Skin of body (tissue), 3 donors: ENCODE measurements around the gene BCLAF3. TPM values are rescaled to one million over a fixed set of nuclear protein-coding genes. Genes with fewer than 3 reads are reported as not detected.

ENCODE experiments used
- DNase-seq: peaks from one replicate; lab custom pipeline; 2025; lab: John Stamatoyannopoulos, UW
- small RNA-seq: library from RNA; depleted of rRNA; stranded (forward); fragments of <200 nt; gene quantifications from one replicate; pipeline ENCODE3, GENCODE V24; 2014; ENCODE audit warnings: low replicate concordance
- total RNA-seq: library from RNA; depleted of rRNA; stranded (reverse); fragments of >200 nt; gene quantifications from one replicate; pipeline ENCODE4 v1.2.3, GENCODE V29; 2014

BCLAF3 gene
- total RNA-seq, 1 donor from 2014 or later, result 11.1 TPM

GRCh38 chrX:19968276-19968675, 22.6 kb downstream of the BCLAF3 start:
- DNase-seq, result no peak

- no peak for DNase-seq
These were observed 24.8 kb downstream of the BCLAF3 start for GRCh38 chrX:19966056-19966455.

DNA sequence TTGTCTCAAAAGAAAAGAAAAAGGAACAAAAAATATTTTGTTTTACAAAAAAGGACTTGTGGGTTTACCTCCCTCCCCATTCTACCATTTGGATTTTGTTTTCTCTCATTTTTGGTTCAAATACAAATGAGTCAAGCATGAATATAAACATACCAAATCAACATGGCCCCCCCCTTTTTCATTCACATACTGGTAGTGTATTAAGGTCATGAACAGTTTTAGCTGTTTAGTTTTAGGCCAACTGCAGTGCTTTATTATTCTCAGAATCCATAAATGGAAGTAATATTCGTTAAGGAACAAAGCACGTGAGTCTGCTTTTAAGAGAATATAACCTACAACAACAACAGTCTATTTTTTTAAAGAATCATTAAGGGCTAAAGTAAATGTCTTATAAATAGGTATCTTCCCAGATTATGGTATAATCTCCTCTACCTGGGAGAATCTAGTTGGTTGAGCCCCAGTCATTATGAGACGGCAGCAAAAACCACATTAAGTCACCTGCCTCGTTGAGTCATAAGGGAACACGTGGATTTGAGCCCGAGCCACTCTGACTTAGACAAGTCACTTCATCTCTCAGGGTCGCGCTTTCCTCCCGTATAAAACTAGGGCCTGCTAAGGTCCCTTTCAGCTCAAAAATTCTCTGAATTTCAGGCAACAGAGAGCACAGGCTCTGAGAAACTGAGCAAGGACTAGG, 26.7 kb downstream of the BCLAF3 start:
- no peak for DNase-seq

DNA sequence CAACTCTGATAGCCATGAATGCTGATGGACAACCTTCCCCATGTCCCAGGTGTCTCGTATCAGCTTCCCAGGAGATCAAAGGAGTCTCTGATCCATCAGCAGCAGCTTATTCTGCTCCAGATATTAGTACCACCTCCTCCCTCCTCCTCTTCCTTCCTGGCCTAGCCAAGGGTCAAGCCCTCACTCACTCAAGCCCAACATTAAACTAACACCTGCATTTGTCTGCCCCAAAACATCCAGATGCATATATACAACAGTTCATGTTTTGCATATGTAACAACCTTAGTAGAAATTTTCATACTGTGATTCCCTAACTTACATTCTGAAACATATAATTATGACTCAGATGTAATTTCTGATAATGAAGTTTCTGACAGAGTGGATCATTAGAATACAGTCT, 29.9 kb downstream of the BCLAF3 start:
- no peak for DNase-seq

DNA sequence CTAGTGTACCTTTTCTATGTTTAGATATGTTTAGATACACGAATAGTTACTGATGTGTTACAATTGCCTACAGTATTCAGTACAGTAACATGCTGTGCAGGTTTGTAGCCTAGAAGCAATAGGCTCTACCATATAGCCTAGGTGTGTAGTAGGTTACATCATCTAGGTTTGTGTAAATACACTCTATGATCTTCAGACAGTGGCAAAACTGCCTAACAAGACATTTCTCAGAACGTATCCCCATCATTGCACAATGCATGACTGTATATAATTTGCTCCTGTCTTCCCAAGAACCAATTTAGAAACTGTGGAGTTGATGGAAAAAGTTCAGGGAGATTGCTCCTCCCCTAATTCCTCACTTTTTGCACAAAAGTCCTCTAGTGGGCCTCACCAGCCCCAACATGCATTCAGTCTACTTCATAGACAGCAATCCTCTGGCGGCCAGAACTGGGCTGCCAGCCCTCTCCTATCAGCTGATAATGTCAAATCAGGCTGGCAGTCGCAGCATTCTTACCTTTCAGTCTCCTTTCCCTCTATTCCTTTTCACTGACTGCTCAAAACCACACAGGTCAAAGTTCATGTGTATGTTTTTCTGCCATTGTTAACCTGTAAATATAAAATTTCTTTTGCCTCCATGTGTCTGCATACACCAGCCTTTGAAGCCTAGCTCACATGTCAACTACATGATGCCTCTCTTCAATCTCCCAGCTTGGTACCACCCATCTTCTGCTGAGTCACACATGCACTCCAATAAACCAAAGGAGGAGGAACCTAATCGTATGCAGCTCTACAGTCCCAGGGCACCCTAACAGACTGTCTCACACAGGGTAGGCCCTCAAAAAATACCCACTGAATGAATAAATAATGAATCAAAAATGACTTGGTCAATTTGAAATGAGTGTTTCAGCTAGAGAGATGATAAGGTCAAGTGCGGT, 32.0 kb downstream of the BCLAF3 start:
- no peak for DNase-seq

- DNase-seq, result no peak
These were observed 33.9 kb downstream of the BCLAF3 start for GRCh38 chrX:19956923-19957322.

- no peak for DNase-seq
These were observed 34.6 kb downstream of the BCLAF3 start for GRCh38 chrX:19956306-19956705.

DNA sequence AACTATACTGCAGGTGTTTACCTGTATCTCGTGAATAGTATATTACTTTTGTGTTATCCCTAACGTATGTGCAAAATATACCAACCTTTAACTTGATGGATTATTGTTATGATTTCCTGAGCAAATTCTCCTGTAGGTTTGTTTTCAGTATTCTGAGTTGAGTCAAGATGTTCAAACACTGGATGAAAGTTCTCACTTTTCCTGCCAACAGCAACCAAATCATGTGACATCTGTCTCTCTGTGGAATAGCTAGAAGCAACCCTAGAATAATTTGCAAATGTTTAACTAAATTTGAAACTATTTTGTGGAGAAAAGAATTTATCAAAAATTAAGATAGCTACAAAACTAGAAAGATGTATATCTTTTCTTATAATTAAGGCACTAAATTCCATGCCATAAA, 35.6 kb downstream of the BCLAF3 start:
- DNase-seq, result peak; percentile 14

DNA sequence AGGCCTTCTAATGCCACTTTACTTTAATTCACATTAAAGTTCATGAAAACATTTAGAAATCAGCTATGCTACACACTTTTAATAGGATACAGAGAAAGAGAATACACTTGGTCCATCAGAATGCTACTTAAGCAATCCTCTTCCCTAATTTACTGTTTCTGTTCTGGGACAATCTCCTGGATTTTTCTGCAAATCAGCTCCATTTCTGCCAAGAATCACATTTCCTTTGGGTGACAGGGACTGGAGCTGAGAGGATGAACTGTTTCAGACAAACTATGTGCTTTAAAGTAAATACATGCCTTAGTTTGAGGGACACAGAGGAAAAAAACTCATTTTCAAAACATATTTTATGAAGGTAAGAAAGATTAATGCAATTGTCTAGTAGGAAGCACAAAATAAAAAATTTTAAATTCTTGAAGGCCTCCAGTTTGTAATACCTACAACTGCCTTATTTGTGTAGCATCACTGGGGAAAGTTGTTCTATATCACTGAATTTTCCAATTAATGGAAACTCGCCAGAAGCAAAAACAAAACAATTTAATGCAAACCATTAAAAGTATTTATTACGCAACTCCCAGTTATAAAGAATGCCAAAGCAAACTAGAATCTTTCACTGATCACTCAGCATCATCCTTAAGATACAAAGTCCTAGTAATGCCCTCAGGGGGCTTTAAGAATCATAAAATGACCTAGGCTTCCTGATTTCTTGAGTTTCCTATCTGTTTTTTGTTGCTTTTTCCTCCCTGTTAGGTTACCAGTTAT, 36.3 kb downstream of the BCLAF3 start:
- DNase-seq, result no peak

DNA sequence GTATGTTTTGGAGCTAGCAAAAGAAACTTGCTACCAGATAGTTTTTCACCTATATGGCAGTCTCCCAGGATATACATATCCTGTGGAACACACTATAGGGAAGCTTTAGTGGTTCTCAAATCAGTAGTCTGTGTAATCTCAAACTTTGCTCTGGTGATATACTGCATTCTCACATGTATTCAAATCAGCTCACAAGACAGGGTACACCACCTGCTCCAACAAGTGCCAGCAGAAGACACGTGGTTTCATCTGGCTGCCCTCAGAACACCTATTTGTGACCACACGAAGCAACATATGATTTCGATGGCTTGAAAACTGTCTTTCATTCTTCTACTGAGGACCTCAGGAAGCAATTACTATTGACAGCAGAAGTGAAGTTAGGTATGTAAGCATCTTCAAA, 37.7 kb downstream of the BCLAF3 start:
- no peak for DNase-seq

- no peak for DNase-seq
These were observed 41.5 kb downstream of the BCLAF3 start for GRCh38 chrX:19949340-19949739.

DNA sequence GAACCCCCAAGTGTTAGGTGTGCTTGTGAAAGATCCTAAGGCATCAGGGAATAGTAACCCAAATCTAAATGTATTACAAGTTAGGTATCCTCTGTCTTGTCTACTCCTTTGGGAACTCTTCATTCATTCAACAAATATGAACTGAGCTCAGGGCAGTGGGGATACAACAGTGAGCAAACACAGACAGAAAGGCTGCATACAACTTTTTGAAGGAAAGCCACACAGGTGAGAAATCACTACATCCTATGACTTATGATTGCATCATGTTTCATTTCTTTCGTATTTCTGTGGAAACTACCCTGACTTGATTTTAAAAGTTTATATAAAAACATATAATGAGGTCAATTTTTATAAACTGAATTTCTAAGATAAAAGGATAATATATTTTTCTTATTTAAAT, 43.2 kb downstream of the BCLAF3 start:
- no peak for DNase-seq

Small RNA genes lying within 50 kb of the gene (small RNA-seq; reads per million reads assigned to genes)
- gene MIR23C (2.3 reads per million, percentile 87 among the genes with 10 or more reads in this experiment), gene RF00019 (not detected)

Other genes starting within 250 kb of the BCLAF3 start
- gene SH3KBP1, start 103.5 kb downstream of the BCLAF3 start, total RNA-seq, result 19.6 TPM
- 0.69 TPM for gene MAP7D2, start 125.8 kb upstream of the BCLAF3 start, total RNA-seq
- gene EIF1AX, start 150.8 kb upstream of the BCLAF3 start, total RNA-seq, result 44.1 TPM